ENCODE results near the gene DHX8.

- TF ChIP-seq CTCF (optimal IDR thresholded peaks at IDR 0.05 in 1 of 3, IDR thresholded peaks at IDR 0.05 in 1 of 3, conservative IDR thresholded peaks at IDR 0.05 in 1 of 3; ENCODE audit: extremely low read depth in 1 of 3, insufficient read depth in 2 of 3, low read length in 3 of 3): no peak
- TF ChIP-seq EZH2 (IDR thresholded peaks at IDR 0.05; ENCODE audit: low read length): no peak
These were observed 27.0 kb upstream of the DHX8 start for GRCh38 chr17:43456661-43457361.
